ENCODE results near the gene SGO2.

DNA sequence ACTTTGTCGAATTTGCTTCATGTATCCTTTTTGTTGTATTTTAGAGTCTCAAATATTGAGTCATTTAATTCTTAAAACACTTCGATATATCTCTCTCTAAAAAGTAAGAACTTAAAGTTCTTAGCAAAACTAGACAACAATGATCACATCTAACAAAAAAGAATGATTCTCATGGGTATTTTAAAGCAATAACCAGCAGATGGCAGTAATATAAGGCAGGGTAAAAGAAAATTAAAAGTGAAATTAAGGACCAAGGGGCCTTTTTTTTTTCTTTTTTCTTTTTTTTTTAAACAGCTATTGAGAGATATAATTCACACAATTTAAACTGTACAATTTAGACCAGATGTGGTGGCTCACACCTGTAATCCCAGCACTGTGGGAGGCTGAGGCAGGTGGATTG lies 50.0 kb downstream of the SGO2 start:
- TF ChIP-seq, protein P1, sequence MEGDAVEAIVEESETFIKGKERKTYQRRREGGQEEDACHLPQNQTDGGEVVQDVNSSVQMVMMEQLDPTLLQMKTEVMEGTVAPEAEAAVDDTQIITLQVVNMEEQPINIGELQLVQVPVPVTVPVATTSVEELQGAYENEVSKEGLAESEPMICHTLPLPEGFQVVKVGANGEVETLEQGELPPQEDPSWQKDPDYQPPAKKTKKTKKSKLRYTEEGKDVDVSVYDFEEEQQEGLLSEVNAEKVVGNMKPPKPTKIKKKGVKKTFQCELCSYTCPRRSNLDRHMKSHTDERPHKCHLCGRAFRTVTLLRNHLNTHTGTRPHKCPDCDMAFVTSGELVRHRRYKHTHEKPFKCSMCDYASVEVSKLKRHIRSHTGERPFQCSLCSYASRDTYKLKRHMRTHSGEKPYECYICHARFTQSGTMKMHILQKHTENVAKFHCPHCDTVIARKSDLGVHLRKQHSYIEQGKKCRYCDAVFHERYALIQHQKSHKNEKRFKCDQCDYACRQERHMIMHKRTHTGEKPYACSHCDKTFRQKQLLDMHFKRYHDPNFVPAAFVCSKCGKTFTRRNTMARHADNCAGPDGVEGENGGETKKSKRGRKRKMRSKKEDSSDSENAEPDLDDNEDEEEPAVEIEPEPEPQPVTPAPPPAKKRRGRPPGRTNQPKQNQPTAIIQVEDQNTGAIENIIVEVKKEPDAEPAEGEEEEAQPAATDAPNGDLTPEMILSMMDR (CRISPR knock-in tag; IDR thresholded peaks at IDR 0.05): peak; percentile 17; the same call in 1 of the 2 replicates
- TF ChIP-seq GABPB1 (CRISPR knock-in tag; IDR thresholded peaks at IDR 0.05) (no peak), SP2 (CRISPR knock-in tag; IDR thresholded peaks at IDR 0.05) (no peak), BHLHE40 (IDR thresholded peaks at IDR 0.05; ENCODE audit: low read length) (no peak), ZKSCAN8 (CRISPR knock-in tag; IDR thresholded peaks at IDR 0.05; ENCODE audit: borderline replicate concordance) (no peak), RNF2 (conservative IDR thresholded peaks at IDR 0.05; ENCODE audit: low read depth) (no peak), ADNP (CRISPR knock-in tag; IDR thresholded peaks at IDR 0.05) (no peak), EZH2 (conservative IDR thresholded peaks at IDR 0.05; ENCODE audit: low read depth, low read length) (no peak)
- TF ChIP-seq, protein P2, sequence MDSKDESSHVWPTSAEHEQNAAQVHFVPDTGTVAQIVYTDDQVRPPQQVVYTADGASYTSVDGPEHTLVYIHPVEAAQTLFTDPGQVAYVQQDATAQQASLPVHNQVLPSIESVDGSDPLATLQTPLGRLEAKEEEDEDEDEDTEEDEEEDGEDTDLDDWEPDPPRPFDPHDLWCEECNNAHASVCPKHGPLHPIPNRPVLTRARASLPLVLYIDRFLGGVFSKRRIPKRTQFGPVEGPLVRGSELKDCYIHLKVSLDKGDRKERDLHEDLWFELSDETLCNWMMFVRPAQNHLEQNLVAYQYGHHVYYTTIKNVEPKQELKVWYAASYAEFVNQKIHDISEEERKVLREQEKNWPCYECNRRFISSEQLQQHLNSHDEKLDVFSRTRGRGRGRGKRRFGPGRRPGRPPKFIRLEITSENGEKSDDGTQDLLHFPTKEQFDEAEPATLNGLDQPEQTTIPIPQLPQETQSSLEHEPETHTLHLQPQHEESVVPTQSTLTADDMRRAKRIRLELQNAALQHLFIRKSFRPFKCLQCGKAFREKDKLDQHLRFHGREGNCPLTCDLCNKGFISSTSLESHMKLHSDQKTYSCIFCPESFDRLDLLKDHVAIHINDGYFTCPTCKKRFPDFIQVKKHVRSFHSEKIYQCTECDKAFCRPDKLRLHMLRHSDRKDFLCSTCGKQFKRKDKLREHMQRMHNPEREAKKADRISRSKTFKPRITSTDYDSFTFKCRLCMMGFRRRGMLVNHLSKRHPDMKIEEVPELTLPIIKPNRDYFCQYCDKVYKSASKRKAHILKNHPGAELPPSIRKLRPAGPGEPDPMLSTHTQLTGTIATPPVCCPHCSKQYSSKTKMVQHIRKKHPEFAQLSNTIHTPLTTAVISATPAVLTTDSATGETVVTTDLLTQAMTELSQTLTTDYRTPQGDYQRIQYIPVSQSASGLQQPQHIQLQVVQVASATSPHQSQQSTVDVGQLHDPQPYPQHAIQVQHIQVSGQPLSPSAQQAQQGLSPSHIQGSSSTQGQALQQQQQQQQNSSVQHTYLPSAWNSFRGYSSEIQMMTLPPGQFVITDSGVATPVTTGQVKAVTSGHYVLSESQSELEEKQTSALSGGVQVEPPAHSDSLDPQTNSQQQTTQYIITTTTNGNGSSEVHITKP (CRISPR knock-in tag; IDR thresholded peaks at IDR 0.05; ENCODE audit: low read depth): no peak
- TF ChIP-seq, protein P3, sequence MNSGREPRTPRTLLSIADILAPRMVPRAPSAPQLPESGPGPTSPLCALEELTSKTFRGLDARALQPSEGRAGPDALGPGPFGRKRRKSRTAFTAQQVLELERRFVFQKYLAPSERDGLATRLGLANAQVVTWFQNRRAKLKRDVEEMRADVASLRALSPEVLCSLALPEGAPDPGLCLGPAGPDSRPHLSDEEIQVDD (CRISPR knock-in tag; IDR thresholded peaks at IDR 0.05; ENCODE audit: borderline replicate concordance): no peak
- TF ChIP-seq, protein P4, sequence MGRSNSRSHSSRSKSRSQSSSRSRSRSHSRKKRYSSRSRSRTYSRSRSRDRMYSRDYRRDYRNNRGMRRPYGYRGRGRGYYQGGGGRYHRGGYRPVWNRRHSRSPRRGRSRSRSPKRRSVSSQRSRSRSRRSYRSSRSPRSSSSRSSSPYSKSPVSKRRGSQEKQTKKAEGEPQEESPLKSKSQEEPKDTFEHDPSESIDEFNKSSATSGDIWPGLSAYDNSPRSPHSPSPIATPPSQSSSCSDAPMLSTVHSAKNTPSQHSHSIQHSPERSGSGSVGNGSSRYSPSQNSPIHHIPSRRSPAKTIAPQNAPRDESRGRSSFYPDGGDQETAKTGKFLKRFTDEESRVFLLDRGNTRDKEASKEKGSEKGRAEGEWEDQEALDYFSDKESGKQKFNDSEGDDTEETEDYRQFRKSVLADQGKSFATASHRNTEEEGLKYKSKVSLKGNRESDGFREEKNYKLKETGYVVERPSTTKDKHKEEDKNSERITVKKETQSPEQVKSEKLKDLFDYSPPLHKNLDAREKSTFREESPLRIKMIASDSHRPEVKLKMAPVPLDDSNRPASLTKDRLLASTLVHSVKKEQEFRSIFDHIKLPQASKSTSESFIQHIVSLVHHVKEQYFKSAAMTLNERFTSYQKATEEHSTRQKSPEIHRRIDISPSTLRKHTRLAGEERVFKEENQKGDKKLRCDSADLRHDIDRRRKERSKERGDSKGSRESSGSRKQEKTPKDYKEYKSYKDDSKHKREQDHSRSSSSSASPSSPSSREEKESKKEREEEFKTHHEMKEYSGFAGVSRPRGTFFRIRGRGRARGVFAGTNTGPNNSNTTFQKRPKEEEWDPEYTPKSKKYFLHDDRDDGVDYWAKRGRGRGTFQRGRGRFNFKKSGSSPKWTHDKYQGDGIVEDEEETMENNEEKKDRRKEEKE (IDR thresholded peaks at IDR 0.05): no peak

Measured in HepG2 (cell line).